Prostate gland (tissue), 2 donors: ENCODE measurements around the gene SLC38A11.
"Not testable (repeated sequence)": the region's sequence is repeated elsewhere in the genome, so short reads cannot be mapped to it uniquely, and the experiment has no call there.

ENCODE experiments used
- CTCF ChIP-seq, 4 experiments: fragments of 200-600 bp in 2 of 4; fragments of 450-650 bp in 2 of 4; sonication (generic) in 2 of 4; IDR thresholded peaks; 1 replicate in 3 of 4; 2 replicates in 1 of 4; pipeline ENCODE4 v1.5.1; 2016 to 2019; ENCODE audit warnings: antibody characterized with exemption in 4 of 4, mild to moderate bottlenecking in 2 of 4, moderate library complexity in 2 of 4
- POLR2A ChIP-seq: fragments of 450-650 bp; IDR thresholded peaks from one replicate; pipeline ENCODE4 v1.6.1; 2016; ENCODE audit warnings: antibody characterized with exemption, mild to moderate bottlenecking
- POLR2AphosphoS5 ChIP-seq: sonication (generic); formaldehyde crosslinking; IDR thresholded peaks from one replicate; pipeline ENCODE4 v1.6.1; 2017; ENCODE audit warnings: antibody characterized with exemption

GRCh38 chr2:164980688-164981087 is 25.4 kb upstream of the SLC38A11 start:
- TF ChIP-seq CTCF (IDR thresholded peaks at IDR 0.05); POLR2A; POLR2AphosphoS5: not testable (repeated sequence)
